CD4-positive, alpha-beta T cell treated with Interleukin-21 for 1 hour (primary cell): ENCODE data around the gene USP54.
"Not testable (repeated sequence)": the region's sequence is repeated elsewhere in the genome, so short reads cannot be mapped to it uniquely, and the experiment has no call there.

ENCODE experiments used
- DNase-seq: peaks from one replicate; pipeline ENCODE4 v3.0.0-alpha.2; 2020

Gene USP54

DNA sequence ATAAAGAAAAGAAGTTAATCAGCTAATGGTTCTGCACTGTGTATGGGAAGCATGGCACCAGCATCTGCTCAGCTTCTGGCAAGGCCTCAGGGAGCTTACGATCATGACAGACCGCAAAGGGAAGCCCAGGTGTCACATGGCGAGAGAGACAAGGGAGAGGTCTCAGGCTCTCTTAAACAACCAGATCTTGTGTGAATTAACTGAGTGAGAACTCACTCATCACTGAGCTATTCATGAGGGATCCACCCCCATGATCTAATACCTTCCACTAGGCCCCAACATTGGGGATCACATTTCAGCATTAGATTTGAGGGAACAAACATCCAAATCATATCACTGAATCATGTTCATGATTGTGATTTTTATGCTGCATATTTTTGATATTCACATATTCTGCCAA is 5.8 kb downstream of the USP54 start:
- DNase-seq = no peak

- DNase-seq = no peak
These were observed 6.4 kb downstream of the USP54 start for GRCh38 chr10:73584737-73585136.

DNA sequence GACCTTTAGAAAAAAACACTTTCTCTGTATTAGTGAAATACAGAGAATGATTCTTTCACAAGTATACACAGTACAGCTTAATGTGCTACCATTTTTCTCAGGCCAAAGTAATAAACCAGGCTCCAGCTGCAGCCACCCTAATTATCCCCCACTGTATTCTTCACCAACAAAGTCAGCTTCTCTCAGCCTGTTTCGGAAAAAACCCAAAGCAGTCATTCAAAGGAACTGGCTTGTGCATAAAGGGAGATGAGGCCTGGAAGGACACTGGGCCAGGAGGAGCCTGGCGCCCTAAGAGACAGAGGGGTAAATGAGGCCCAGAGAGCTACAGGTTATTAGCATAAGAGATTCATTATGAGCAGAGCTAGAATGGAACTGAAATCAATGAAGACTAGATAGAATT is 9.2 kb downstream of the USP54 start:
- DNase-seq = no peak

DNA sequence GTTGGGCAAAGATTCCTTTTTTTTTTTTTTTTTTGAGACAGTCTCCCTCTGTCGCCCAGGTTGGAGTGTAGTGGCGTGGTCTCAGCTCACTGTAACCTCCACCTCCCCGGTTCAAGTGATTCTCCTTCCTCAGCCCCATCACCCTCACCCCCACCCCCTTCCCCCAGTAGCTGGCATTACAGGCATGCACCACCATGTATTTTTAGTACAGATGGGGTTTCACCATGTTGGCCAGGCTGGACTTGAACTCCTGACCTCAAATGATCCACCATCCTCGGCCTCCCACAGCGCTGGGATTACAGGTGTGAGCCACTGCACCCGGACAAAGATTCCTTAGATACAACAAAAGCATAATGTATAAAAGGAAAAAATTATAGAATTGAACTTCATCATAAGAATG is 12.2 kb downstream of the USP54 start:
- not testable (repeated sequence) for DNase-seq

- DNase-seq = no peak
These were observed 13.4 kb downstream of the USP54 start for GRCh38 chr10:73577788-73578187.

DNA sequence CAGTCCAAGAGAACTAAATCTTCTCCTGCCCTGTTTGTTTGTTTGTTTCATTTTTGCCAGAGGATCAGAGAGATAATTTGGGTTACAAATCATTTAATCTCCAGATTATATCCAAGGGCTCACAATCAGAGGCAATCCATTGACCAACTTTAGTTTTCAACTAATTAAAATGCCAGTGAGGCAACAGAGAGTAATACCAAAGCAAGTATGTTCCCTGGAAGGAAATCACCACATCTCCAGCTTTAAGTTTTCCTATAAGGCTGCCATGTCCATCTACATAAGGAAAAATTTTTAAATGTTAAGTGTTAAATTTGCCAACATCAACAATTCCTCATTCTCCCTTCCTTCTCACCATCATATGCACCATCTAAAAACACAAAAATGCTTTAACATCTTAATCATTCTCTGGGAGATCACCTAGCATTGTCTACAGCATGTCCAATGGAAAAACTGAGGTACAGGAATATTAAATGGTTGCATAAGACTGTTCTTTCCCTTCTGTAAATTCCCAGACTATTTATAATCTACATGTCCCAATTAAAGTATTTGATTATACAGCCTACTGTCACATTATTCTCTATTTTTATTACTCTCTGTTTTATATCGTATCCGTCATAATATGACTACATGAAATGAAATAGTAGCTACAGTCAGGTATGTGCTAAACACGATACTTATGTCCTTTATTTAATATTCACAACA is 14.1 kb downstream of the USP54 start:
- no peak for DNase-seq

DNA sequence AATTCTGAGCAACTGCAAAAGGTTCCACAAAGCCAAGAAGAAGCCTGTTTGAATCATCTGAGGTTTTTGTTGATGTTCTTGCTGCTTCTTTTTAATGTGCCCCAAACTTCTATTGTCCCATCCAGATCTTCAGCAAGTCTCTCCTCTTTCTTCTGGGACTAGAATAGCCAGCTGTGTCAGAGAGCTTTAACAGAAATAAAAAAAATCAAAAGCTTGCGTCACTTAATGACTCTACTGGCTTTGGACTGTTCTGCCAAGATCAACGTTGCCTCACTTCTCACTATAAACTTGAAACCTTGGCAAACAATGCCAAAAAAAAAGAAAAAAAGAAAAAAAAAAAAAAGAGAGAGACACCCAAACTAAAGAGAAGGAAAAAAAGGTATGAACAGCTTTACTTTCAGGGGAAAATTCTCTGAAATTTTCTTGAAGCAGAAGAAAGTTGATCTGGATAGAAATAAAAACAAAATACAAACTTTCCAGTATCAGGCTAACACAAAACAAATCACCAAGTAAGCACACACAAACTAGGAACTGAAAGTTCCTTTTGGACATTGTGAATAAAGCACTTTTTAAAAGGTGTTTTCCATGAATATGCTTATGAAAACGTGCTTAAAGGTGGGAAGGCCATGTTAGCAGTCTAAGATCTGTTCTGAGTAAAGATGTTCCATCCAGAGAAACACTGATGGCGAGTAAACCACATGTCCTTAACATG is 14.8 kb downstream of the USP54 start:
- DNase-seq = no peak

DNA sequence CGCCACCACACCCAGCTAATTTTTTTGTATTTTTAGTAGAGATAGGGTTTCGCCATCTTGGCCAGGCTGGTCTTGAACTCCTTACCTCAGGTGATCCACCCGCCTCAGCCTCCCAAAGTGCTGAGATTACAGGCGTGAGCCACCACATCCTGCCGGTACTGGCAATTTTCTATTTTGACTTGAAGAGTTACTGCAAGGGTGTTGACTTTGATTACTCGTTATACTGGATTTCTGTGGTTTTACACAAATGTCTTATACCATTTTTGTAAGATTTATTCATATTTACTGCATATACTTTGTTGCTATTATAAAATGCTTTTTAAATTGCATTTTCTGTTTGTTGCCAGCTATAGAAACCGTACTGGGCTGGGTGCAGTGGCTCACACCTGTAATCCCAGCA is 24.1 kb downstream of the USP54 start:
- DNase-seq = not testable (repeated sequence)

GRCh38 chr10:73561192-73561591 is 29.9 kb downstream of the USP54 start:
- DNase-seq = no peak

DNA sequence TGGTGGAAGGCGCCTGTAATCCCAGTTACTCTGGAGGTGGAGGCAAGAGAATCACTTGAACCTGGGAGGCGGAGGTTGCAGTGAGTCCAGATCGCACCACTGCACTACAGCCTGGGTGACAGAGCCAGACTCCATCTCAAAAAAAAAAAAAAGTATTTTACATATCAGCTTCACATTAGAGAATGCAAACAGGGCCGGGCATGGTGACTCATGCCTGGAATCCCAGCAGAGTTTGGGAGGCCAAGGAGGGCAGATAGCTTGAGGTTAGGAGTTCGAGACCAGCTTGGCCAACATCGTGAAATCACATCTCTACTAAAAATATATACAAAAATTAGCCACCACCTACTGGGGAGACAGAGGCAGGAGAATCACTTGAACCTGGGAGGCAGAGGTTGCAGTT is 31.6 kb downstream of the USP54 start:
- DNase-seq = no peak

GRCh38 chr10:73556855-73557254 is 34.3 kb downstream of the USP54 start:
- no peak for DNase-seq

- no peak for DNase-seq
These were observed 36.4 kb downstream of the USP54 start for GRCh38 chr10:73554721-73555120.

DNA sequence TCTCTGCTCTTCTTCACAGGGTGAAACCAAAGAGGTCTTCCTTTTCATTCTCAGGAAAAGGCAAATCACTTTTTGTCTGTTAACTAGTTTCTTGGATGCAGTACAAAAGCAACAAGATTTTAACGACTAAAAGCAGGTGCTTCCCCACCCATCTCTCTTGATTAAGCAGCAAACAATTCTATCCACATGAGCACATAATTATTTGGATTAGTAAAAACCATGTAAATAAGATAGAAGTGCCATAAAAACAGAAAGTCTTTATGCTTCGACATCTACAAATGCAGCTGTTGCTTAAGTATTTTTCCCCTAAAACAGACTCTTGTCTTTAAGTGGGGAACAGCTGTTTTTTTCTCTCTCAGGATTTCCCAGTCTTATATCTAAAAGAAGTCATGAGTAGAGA is 37.4 kb downstream of the USP54 start:
- no peak for DNase-seq

DNA sequence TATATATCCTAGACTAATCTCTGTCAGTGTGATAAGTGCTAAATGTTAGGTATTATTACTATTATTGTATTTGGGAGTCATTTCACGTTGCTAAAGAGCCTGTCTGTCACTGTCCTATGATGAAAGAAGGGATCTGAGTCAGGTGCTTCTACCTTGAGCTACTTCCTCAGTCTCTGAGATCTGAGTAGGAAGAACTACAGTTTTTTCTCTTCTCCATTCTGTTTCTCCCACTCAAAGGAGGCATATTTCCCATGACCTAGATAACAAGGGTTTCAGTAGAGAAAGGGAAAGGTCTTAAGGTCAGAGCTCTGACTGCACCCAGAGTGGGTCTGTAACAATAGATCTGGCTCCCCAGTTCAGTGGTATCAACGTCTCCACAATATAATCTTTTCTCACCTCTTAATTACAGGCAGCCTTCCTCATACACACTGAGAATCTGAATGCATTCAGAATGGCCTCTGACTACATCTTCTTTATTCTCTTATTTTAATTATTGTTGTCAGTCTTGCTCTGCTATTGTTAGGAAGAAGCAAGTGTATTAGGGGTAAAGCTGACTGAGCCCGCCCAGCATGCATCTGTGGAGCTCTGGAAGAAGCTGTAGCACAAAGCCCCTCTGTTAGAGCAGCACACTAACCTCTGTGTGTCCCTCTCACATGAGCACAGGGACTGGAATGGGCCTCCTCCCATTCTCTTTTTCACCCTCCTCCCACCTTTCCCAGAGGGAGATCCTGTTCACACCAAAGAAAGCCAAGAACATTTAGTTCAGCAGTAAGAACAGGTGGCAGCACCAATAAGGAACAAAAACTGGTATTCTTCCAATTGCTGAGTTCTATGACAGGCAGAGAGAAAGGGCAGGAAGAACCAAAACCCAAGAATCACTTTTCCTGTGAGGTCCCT is 38.1 kb downstream of the USP54 start:
- no peak for DNase-seq

GRCh38 chr10:73551515-73551914 is 39.6 kb downstream of the USP54 start:
- no peak for DNase-seq

DNA sequence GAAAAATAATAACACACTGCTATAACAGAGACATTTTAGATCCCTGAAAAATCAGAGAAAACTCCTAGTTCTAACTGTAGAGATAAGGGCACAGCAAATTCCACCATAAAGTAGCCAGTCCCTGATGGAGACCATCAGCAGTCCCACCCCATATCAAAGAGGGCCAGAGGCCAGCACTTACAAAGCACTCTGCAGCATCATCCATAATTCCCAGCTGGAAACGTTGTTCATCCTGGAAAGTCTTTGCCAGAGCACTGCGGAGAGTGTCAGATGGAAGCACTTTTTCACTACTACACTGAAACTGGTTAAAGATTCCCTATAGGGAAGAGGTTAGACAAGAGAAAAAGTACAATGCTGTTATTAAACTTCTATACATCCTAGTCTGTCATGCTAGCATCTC is 45.8 kb downstream of the USP54 start:
- no peak for DNase-seq

DNA sequence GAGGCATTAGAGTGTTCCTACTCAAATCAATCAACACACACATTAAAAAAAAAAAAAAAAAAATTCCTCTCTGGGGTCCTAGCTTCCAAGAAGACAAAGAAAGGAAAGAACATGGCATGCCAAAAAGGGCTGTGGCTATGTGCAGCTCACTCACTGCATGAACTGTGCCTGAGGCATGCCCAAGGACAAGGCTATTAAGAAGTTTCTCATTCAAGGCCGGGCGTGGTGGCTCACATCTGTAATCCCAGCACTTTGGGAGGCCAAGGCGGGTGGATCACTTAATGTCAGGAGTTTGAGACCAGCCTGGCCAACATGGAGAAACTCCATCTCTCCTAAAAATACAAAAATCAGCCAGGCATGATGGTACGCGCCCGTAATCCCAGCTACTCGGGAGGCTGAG is 53.4 kb downstream of the USP54 start:
- no peak for DNase-seq

DNA sequence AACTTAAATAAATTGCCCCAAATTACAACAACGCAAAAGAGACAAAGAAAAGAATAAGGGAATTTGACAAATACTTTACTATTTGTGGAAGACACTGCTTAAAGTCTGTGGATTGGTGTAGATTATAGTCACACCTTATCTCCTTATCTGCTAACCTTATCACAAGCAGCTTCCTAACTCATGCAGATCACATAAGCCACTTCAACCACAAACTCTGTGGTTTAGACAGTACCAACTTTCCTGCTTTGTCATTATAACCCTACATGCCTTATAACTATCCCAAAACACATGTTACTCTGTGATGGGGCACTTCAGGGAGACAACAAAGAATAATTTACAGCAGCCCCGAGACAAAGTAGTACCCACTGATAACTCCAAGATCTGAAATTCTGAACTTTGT is 53.9 kb downstream of the USP54 start:
- DNase-seq = peak; percentile 22

DNA sequence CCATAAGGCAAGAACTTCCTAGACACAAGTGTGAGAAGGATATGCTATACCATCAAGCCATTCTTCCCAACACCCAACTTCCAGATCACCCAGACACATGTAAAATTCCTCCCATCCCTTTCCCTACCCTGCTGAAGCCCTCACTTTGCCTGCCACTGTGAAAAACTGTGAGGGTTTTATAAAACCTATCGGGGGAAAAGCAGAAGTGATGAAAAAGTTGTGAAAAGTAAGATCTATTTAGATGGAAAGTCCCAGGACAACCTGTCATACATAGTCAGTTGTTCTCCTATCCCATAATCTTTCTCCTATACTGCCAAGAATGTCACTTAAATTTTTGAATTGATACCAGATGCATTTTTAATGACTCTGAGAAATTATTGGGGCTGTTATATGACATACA is 56.3 kb downstream of the USP54 start:
- DNase-seq = no peak

DNA sequence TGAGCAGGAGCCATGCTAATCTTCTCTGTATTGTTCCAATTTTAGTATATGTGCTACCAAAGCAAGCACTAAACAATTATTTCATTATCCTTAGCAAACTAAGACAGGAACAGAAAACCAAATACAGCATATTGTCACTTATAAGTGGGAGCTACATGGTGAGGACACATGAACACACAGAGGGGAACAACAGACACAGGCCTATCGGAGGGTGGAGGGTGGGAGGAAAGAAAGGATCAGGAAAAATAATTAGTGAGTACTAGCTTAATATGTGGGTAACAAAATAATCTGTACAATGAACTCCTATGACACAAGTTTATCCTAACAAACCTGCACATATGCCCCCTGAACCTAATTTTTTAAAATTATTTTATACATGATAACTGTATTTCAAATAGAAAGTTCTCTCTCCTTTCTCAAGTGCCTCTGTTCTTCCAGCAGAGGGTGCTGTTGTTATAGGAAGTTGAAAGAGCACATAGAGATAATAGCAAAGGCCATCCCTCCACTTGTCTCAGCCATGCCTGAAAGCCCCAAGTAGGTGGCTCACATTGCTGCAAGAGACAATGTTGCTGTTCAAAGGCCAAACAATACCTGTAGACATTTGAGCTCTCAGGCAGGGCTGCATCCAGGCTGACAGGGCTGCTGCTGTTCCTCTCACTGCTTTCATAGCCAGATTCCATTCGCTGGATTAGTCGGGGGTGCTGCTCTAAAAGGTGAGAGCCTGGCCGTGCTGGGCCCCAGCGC is 61.9 kb downstream of the USP54 start:
- DNase-seq = peak; percentile 82

DNA sequence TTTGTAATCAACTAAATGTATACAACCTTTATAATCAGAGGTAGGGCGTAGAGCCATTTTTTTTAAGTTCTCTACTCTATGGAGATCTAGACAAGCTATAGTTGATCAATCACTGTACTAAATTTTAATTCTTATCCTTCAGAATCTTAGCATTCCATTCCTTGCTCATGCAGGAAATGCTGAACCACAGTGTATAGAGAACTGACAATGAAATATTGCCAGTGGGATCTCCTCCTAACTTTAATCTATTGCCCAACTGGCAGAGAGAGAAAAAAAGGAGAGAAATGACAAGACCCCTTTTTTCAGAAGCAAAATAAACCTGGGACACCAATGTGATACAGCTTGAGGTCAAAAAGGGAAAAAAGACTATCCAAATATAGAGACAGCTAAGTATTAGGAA is 68.9 kb downstream of the USP54 start:
- no peak for DNase-seq

GRCh38 chr10:73519336-73519735 is 71.8 kb downstream of the USP54 start:
- no peak for DNase-seq
